Stimulated activated CD4-positive, alpha-beta T cell treated with anti-CD3 and anti-CD28 coated beads, Interleukin-4, amount 100 ng/mL, for 48 hours (primary cell): ENCODE data around the gene LRRC56.
A peak's percentile ranks its signal among the peaks of the same experiment; 100 is the strongest.

ENCODE experiments used
- DNase-seq, 2 donors: peaks; one replicate each; pipeline ENCODE4 v3.0.0-alpha.2; 2020; ENCODE audit warnings: low read depth in 2 of 2

The LRRC56 gene

DNA sequence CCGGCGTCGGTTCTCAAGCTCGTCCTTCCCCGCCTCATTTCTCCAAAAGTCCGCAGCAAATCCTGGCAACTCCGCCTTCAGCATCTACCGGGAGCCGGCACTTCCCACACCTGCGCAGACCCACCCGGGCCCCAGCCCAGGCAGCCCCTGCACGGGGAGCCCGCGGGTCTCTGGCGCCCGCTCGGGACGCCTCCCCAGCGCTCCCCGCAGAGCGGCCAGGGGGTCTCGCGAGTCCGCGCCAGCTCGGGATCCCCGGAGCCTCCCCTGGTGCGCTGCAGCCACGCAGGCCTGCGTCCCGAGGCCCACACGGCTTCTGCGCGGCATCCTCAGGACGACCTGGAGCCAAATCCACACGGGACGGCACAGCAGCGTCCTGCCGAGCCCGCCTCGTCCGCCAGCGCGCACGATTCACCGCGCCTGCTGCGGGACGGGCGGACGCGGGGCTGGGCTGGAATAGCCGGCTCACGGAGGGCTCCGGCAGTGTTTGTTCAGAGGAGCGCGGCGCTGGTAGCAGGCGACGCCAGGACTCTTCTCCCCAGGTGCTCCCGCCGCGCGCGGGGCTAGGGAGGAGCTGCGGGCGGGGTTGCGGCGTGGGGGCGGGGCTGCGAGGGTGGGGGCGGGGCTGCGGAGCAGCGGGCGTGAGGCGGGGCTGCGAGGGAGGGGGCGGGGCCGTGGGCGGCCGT, 38.1 kb downstream of the LRRC56 start:
- DNase-seq: no peak

DNA sequence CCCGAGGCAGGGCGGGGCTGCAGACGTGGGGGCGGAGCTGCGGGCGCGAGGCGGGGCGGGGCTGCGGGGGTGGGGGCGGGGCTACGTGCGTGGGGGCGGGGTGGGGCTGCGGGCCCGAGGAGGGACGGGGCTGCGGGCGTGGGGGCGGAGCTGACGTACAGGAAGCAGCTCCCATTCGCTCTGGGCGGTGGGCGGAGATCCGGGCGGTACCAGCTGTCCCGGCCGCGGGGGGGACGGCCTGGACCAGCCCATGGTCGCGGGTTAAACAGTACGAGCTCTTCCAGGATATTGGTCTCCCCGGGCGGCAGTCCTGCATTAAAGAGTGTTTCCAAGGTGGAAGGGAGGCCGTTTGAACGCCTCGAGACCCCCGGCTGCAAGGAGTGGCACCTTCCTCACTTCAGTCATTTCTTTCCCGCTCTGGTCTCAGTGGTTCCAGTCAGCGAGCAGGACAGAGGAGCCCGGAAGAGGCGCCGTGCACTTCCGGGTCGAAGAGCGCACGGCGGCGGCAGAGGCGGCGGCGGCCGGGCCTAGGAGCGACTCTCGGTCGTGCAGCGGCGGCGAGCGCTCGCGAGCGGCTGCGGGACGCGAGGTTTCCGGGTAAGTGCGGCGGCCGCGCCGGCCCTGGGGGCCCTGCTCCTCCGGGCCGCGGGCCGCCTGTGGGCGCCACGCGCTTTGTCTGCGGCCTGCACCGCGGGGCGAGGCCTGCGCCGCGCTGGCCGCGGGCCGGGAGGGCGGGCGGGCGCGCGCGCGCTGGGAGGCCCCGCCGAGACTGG, 38.9 kb downstream of the LRRC56 start, which contains the start of gene PHRF1:
TSS of gene PHRF1 (plus strand) at position 475 of the 773 bp plus-strand sequence. CDS start 5,043 bp downstream, outside the sequence.
- peak; percentile 94 to 95 for DNase-seq

DNA sequence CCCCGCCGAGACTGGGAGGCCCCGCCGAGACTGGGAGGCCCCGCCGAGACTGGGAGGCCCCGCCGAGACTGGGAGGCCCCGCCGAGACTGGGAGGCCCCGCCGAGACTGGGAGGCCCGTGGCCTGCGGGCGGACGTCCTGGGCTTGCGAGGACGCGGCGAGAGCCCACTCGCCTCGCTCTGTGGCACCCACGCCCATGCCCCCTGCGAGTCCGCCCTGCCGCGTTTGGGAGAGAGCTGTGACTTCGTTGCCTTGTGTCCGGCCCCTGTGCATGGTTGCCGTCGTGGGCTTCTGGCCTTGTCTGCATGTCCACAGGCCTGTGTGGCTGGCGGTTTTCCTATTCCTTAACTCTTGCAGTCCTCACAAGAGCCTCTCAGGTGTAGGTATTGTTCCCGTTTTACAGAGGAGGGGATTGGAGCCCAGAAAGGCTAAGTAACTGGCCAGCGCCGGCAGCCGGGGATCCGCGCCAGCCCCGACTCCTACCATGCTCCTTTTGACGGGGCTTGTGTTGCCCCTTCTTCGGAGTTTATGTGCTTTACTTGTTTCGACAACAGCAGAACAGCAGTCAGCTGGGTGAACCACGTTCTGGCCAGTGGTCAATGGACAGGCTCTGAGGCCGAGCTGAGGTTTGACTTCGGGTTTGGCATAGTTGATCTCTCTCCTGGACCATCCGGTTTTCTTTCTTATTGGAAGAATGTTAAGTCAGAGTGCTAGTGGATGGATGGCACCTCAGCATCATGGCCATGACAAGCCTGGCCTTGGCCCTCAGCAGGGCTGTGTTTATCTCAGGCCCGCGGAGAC, 39.7 kb downstream of the LRRC56 start:
- no peak for DNase-seq

DNA sequence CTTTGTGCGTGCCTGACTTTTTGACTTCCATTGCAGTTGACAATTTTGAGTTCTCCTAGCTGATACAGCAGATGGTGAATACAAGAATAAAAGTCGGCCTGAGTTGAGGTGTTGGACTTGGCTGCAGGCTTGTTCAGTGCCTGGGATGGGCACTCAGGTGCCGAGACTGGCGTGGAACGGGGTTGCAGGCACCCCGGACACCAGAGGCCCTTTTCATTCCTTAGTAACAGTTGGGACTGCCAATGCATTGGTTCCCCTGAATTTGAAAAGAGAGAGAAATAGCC, 40.2 kb downstream of the LRRC56 start:
- DNase-seq: no peak

DNA sequence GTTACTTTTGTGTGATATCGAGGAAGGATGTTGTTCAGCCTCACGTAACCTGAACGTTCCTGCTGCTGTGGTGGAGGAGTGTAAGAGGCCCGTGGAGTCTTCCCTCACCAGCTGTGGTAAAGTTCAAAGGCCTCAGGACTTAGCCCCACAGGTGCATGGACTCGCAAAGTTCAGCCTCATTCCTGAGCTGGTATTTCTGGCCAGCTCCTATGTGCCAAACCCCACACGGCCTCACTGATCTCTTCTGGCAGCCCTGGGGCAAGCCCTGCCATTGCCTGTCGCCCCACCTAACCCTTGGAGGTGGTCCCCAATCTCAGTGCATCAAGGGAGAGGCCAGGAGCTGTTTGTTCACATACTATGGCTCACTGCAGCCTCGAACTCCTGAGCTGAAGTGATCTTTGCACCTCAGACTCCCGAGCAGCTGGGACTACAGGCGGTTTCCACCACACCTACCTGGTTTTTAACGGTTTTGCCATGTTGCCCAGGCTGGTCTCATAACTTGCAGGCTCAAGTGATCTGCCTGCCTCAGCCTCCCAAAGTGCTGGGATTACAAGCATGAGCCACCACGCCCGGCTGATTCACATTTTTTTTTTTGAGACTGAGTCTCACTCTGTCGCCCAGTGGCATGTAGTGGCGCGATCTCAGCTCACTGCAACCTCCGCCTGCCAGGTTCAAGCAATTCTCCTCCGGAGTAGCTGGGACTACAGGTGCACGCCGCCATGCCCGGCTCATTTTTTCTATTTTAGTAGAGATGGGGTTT, 41.1 kb downstream of the LRRC56 start:
- no peak for DNase-seq

DNA sequence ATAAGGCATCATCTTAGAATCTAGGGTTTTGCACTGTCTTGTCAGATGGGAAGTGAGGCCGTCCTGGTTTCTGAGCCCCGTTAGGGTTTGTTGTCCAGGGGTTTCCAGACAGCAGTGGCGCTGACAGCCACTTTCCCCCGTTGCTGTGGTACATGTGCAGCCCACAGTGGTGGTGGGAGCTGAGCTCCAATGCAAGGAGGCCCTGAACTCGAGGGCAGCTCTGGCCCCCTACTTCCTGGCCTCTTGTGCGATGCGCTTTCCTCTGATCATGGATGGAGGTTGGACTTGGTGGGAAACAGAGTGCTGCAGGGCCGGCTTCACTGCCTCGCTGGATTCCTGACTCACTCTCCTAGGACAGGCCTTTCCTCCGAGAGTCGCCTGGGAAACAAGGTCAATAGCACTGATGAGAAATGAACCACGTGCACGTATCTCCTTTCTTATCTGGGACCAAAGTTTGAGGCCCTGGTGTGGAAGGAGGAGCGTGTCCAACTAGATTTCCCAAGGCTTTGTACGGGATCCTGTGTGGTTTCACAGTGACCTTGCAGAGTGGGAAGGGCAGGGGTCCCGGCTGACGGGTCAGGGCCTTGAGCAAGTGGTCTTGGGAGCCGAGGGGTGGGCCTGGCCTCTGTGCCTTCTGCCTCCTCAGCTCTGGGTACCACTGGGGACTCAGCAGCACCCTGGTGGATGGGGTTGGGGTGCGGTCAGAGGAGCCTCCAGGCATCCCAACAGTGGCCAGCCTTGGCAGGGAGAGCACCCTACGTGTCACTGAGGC, 42.7 kb downstream of the LRRC56 start:
- DNase-seq: no peak

DNA sequence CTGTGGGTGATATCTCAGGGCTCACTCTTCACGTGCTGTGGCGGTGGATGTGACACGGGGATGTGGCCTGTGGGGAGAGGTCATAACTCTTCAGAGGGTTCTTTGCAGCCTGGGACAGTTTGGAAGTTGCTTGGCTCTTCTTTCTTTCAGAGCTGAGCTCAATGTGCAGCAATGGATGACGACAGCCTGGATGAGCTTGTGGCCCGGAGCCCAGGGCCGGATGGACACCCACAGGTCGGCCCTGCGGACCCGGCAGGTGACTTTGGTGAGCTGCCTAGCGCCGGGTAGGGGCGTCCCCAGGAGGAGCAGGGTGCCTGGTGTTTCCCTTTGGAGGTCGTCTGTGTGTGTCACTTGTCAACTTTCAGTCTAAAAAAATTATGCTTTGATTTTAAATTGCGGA, 44.0 kb downstream of the LRRC56 start:
- no peak for DNase-seq

DNA sequence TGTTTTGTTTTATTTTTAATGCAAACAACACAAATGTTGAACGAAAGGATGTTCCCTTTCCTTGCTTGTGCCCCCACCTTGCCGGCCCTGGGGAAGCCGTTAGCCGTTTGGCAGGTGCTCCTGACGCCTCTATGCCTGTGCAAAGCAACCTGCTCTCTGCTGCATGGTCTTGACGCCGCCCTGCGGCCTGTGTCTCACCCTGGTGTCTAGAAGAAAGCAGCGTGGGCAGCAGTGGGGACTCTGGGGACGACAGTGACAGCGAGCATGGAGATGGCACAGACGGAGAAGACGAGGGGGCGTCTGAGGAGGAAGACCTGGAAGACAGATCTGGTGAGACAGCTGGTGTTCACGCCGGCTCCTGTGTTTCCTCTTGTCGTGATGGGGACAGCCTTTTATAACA, 44.4 kb downstream of the LRRC56 start:
- no peak for DNase-seq

DNA sequence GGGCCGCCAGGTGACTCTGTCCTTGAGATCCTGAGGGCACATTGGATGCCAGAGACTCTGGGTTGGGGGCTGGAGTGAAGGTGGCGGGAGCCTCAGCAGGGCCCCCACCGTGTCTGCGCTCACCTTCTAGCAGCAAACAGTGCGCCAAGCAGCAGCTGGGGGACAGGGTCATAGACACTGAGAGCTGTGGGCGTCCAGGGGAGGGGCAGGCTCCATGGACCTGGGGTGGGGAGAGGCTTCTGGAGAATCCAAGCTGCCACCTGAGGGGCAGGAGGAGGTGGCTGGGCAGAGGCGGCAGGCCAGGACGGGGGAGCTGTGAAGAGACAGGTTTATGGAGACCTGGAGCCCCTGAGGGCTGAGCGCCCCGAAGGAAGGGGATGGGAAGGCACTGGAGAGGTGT, 47.0 kb downstream of the LRRC56 start:
- DNase-seq: no peak

DNA sequence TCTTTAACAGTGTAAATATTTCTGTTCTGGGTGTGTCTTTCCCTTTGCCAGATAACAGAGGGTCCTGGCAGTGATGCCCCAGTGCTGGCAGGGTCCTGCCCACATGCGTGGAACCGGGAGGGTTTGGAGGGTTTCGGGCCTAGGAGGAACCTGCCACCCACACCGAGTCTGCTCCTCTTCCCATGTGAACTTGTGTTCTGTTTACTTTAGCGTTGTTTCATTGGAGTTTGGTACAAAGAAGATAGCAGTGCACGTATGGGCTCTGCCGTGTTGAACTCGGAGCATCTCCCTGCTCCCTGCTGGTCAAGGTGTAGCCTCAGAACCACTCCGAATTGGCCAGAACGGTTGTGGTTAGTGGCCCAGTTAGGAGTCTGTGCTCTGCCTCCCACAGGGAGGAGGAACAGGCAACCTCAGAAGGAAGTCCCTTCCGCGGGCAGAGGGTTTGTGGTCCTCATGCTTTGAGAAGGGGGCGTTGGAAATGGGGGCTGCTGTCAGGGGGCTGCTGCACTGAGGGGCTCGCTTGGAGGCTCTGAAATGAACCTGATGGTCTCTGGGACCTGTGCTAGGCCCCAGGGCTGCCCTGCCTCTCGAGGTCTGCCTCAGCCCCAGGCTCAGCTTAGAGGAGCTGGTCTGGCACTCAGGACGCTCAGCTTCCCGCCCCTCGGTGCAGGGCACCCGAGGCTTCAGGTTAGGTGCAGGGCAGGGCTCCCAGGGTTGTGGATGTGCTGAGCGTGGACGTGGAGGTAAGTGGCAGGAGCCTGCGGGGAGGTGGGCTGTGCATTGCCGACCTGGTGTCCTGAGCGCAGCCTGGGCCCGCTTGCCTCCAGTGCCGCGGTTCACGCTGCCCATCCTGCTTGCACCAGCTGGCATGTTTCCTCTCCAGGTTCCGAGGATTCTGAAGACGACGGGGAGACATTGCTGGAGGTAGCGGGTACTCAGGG, 49.3 kb downstream of the LRRC56 start:
- no peak for DNase-seq

DNA sequence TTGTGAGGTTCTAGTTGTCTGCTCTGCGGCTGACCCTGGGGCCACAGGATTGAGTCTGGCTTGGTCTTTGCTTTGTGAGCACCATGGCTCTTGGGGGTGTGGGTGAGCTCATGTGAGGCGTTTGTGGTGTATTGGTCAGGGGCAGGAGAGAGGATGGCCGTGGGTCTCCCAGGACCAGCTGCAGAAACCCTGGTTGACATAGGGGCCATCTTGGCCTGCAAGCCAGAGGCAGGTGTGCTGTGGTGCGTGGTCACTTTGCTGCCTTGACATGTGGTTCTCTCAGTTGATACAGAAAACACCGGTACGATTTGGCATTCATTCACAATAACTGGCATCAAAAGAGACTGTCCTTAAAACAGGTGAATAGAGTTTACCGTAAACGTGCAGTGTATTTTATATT, 50.2 kb downstream of the LRRC56 start:
- DNase-seq: no peak

DNA sequence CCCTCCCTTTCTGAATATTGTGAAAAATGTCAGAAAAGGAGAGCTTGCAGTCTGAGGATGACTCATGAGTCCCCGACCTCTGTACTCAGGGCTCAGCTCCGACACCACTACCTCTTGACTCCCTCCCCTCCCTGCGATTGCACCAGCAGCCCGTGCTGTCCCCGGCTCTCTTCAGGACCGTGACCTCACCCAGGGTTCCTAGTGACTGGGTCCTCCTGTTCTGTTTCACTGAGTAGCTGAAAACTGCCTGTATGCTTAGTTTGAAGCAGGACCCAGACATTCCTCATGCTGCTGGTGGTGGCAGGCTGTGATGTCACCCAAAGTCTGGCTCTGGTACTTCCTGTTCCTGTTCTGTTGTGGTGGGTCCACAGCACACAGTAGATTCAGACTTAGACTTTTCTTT, 50.7 kb downstream of the LRRC56 start:
- peak; percentile 51 to 56 for DNase-seq

DNA sequence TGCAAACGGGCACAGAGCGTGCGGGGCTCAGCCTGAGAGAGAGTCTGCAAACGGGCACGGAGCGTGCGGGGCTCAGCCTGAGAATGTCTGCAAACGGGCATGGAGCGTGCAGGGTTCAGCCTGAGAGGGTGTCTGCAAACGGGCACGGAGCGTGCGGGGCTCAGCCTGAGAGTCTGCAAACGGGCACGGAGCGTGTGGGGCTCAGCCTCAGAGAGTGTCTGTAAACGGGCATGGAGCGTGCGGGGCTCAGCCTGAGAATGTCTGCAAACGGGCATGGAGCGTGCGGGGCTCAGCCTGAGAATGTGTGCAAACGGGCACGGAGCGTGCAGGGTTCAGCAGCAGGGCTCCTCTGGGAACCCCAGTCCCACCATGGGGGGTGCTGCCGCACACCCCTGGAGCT, 52.5 kb downstream of the LRRC56 start:
- no peak for DNase-seq

DNA sequence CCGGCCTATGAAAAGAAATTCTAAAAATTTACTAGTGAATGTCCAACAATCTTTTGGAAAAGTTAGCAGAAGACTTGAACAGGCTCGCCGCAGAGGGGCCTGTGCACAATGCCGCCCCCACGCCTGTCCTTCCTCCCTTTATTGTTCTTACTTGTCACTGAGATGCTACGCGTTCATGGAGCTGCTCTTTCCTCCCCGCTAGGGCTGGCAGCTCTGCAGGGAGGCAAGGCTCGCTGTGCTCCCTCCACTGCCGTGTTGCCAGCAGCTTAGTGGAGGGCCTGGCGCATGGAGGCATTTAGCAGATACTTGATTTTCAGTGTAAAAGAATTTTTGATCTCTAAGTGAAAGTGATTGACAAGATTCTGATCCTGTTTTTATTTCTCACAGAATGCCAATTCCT, 53.7 kb downstream of the LRRC56 start:
- DNase-seq: no peak

DNA sequence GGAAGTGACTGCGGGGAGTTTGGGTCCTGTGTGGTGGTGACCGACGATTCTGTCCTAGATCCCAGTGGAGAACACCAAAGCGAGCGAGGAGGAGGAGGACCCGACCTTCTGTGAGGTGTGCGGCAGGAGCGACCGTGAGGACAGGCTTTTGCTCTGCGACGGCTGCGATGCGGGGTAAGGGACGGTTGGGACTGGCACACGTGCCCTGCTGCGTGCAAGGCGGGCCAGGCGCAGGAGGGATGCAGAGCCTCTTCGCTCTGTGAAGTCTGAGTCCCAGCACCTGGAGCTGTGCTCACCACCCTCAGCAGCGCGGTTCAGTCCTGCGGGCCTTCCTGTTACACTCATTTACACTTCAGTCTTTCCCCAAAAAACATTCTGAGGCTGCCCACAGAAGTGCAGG, 55.2 kb downstream of the LRRC56 start:
- DNase-seq: no peak

DNA sequence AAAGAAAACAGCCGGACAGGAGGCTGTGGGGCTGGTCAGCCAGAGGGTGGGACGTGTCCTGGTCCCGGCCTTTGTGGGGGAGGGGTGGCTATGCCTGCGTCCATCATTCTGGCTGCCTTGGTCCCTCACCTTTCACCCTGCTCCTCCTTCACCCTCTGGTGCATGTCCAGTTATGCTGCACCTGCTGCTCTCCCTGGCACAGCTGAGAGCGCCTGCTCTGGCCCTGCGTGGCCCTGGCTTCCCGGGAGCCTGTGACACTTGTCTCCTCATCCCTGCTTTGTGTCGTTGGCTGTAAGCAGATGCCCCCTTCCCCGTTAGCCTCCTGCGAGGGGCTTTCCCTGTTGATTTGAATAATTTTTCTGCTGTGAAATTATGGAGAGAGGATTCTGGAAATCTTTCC, 55.6 kb downstream of the LRRC56 start:
- no peak for DNase-seq

DNA sequence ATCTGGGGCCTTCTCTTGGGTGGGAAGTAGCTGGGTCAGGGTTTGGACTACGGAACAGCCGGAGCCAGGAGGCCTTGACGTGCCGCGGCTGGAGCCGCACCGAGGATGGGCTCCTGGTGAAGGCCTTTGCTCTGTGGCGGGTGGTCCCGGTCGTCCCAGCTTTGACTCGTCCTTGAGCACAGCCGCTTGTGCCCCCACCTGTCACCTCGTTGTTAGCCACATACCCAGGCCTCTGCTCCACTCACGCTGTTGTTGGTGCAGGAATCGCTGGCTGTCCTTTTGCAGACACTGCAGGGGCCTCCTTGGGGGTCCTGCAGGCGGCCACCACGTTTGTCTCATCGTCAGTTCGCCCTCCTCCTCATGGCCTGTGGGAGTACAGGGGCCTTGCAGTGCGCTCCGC, 56.0 kb downstream of the LRRC56 start:
- DNase-seq: no peak

DNA sequence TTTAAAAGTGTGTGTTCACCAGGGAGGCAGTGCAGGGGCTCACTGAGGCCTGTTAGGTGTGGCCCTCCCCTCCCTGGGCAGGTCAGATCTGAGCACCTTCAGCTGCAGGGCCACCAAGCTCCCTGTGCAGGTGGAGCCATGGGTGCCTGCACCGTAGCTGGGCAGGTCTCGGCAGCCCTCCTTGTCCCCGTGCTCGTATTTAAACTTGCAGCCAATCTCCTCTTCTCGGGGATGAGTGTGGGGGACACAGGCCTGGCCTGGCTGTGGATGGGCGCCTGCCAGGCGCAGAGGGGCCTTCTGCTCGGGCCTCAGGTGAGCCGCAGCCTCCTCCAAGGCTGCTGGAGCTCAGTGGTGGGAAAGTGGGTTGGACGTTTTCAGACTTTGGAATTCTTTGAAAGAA, 58.1 kb downstream of the LRRC56 start:
- DNase-seq: no peak

DNA sequence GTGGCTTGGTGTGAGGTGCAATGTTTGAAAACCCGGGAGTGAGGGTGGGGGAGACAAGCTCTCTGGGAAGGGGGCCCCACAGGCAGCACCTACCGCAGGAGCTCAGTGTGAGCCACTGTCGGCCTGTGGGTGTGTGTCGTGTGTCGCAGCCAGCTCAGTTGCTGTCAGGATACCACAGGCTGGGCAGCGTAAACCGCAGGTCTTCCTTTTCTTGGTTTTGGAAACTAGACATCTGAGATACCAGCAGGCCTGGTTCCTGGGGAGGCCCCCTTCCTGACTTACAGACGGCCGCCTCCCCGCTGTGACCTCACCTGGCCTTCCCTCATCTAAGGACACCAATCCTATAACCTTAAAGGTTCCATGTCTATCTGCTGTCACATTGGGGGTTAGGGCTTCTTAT, 59.0 kb downstream of the LRRC56 start:
- no peak for DNase-seq

DNA sequence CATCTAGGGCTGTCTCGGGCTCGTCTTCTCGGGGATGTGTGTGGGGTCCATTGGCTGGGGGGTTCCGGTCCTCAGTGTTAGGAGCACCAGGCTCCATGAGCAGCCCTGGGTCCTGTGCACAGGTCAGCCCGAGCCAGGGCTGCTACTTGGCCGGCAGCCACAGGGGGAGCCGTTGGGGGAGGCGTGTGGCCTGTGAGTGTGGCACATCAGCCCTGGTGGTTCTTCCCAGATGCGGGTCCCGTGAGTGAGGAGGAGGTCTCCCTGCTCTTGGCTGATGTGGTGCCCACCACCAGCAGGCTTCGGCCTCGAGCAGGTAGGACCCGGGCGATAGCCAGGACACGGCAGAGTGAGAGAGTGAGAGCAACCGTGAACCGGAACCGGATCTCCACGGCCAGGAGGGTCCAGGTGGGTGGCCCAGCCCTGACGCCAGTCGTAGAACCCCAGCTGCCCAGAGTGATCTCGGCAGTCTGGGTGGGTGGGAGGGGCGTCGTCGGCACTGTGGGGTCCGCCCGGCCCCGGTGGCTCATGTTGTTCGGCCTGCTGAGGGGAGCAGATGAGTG, 59.9 kb downstream of the LRRC56 start:
- DNase-seq: no peak
